Esophagus squamous epithelium (tissue), 5 donors: ENCODE results near the gene EFCAB6. TPM values are rescaled to one million over a fixed set of nuclear protein-coding genes. Genes with fewer than 3 reads are reported as not detected.

Experiments
- DNase-seq: peaks from one replicate; lab custom pipeline; 2025; lab: John Stamatoyannopoulos, UW
- H3K27ac ChIP-seq, 4 donors: fragments of 200-600 bp; sonication (generic); one replicate each; pipeline ENCODE4 v1.5.1; 2016 to 2019; ENCODE audit warnings: mild to moderate bottlenecking in 1 of 4
- H3K27me3 ChIP-seq, 4 donors: fragments of 200-600 bp; sonication (generic); 1 replicate in 3 of 4; 2 replicates in 1 of 4; pipeline versions ENCODE4 v1.5.1 to v1.6.0; 2017 to 2021; ENCODE audit warnings: antibody characterized with exemption in 1 of 4
- H3K36me3 ChIP-seq, 3 donors: fragments of 200-600 bp; sonication (generic); one replicate each; pipeline ENCODE4 v1.5.1; 2016 to 2019
- H3K4me1 ChIP-seq, 3 donors: fragments of 200-600 bp; sonication (generic); one replicate each; pipeline ENCODE4 v1.5.1; 2017 to 2019
- H3K4me3 ChIP-seq, 4 donors: fragments of 200-600 bp; sonication (generic); 1 replicate in 3 of 4; 2 replicates in 1 of 4; pipeline ENCODE4 v1.5.1; 2016 to 2019; ENCODE audit warnings: mild to moderate bottlenecking in 2 of 4, moderate library complexity in 1 of 4
- H3K9me3 ChIP-seq, 3 donors: fragments of 200-600 bp; sonication (generic); one replicate each; pipeline ENCODE4 v1.5.1; 2016 to 2019
- POLR2A ChIP-seq, 4 donors: fragments of 450-650 bp; IDR thresholded peaks; one replicate each; pipeline ENCODE4 v1.6.1; 2017; ENCODE audit warnings: antibody characterized with exemption in 4 of 4, mild to moderate bottlenecking in 4 of 4, moderate library complexity in 3 of 4
- WGBS, 2 donors: methylation state at CpG; one replicate each; pipeline ENCODE4 v1.1.5; 2018; 5-methylcytosine and 5-hydroxymethylcytosine counted together
- intact Hi-C: fragments of 100-400 bp; cut with DNase I; formaldehyde crosslinking; loops from one replicate; pipeline ENCODE4 v1.15.0; 2022
- total RNA-seq, 4 donors: library from RNA; depleted of rRNA; stranded (reverse); fragments of >200 nt; gene quantifications; one replicate each; pipeline ENCODE4 v1.1.0, GENCODE V29; 2016
- TF ChIP-seq, protein P1 (sequence below), 6 experiments: fragments of 450-650 bp in 4 of 6; fragments of 200-600 bp in 2 of 6; sonication (generic) in 2 of 6; IDR thresholded peaks; one replicate each; pipeline ENCODE4 v1.5.1; 2016 to 2019; ENCODE audit warnings: antibody characterized with exemption in 6 of 6, mild to moderate bottlenecking in 4 of 6, moderate library complexity in 4 of 6
- donor health status: DM: yes; HTN: yes; CAD: no.

EFCAB6 gene
- total RNA-seq, 4 donors from 2014 or later, result 0.22 to 1.5 (median 0.90) TPM

DNA sequence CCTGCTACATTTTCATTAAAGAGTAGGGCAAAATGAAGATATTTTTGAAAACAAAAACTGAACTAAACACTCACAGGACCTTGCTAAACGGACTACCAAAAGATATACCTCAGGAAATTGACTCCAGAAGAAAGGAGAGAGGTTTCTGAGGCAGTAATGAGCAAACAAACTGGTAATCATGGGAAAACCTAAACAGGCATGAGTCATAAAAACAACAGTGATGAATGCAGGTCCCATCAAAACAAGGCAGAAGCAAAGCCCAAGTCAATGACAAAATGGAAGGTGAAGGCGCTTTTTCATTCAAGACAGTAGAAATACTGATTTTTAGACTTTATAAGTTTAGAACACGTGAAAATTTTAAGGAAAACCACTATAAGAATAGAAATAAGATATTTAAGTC lies 104.5 kb downstream of the EFCAB6 start:
- no peak for DNase-seq
- intact Hi-C loops, result no loop called here
- H3K4me1 ChIP-seq, result no peaks in the 10 kb centered on the region
- no peak overlapping the region for H3K27ac ChIP-seq
- H3K36me3 ChIP-seq, result no peaks in the 10 kb centered on the region
- WGBS, 2 donors, result 58 to 72% methylated on average over 3 of the region's 3 CpGs
- H3K27me3 ChIP-seq, result no peaks in the 10 kb centered on the region
- TF ChIP-seq, protein P1, sequence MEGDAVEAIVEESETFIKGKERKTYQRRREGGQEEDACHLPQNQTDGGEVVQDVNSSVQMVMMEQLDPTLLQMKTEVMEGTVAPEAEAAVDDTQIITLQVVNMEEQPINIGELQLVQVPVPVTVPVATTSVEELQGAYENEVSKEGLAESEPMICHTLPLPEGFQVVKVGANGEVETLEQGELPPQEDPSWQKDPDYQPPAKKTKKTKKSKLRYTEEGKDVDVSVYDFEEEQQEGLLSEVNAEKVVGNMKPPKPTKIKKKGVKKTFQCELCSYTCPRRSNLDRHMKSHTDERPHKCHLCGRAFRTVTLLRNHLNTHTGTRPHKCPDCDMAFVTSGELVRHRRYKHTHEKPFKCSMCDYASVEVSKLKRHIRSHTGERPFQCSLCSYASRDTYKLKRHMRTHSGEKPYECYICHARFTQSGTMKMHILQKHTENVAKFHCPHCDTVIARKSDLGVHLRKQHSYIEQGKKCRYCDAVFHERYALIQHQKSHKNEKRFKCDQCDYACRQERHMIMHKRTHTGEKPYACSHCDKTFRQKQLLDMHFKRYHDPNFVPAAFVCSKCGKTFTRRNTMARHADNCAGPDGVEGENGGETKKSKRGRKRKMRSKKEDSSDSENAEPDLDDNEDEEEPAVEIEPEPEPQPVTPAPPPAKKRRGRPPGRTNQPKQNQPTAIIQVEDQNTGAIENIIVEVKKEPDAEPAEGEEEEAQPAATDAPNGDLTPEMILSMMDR (IDR thresholded peaks at IDR 0.05), result no peak
- no peak for TF ChIP-seq POLR2A (IDR thresholded peaks at IDR 0.05)
- no peak overlapping the region for H3K4me3 ChIP-seq
- H3K9me3 ChIP-seq, result peaks cover 0 to 8% (median 0%) of the 10 kb centered on the region in 3 donors

DNA sequence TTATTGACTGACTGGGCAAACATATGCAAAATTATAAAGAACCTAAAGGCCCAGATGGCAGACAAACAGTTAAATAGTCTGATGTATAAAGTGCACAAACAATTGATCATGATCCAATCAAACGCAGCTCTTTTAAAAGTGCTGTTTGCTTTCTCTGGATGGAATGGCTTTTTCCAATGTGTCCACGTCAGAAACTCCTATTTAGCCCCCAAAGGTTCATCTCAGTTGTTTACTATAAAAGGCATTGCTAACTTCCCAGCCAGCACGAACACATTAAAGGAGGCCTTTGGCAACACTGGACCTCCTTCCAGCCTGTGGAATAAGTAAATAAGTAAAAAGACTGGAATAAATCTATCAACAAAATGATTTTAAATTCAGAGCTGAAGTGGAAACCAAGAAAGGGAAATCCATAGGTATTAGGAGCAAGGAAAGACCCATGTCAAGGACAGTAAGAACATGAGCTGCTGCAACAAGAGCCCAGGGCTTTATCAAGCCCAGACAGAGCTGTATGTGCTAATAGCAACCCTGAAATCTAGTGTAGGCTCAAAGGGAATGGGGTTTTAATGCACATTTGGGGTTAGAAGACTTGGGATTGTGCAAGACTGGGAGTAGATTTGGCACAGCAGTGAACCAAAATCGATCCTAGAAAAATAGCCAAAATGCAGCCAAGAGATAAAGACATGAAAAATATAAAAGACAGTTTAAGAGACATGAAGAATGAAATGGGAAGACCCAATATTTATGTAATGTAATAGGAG lies 105.4 kb downstream of the EFCAB6 start:
- no peaks in the 10 kb centered on the region for H3K36me3 ChIP-seq
- 42 to 58% methylated on average over 4 of the region's 4 CpGs for WGBS, 2 donors
- H3K4me1 ChIP-seq, result no peaks in the 10 kb centered on the region
- TF ChIP-seq, protein P1 (IDR thresholded peaks at IDR 0.05), result no peak
- no peak for TF ChIP-seq POLR2A (IDR thresholded peaks at IDR 0.05)
- no peak overlapping the region for H3K27ac ChIP-seq
- intact Hi-C loops, result no loop called here
- DNase-seq, result no peak
- H3K4me3 ChIP-seq, result no peak overlapping the region
- peaks cover 0 to 8% (median 0%) of the 10 kb centered on the region in 3 donors for H3K9me3 ChIP-seq
- no peaks in the 10 kb centered on the region for H3K27me3 ChIP-seq

DNA sequence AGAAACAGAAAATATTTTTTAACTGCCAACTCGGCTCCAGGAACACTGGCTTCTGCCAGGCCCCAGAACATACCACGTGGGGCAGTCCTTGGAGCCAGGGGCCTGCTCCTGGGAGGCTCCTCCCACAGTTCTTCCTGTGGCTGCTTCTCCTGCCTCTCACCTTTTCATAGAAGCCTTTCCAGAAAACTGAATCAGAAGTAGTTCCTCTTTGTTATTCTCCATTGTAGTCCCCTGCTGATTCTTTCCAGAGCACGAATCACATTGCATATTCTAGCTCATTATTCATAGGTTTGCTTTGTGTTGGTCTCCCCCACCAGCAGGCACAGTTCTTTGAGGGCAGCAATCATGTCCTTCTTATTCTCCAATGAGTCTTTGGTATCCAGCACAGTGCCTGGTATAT lies 106.0 kb downstream of the EFCAB6 start:
- Histone ChIP-seq H3K4me1 (no peaks in the 10 kb centered on the region), H3K36me3 (no peaks in the 10 kb centered on the region), H3K27ac (no peak overlapping the region), H3K9me3 (peaks cover 0 to 8% (median 0%) of the 10 kb centered on the region in 3 donors), H3K4me3 (no peak overlapping the region), H3K27me3 (no peaks in the 10 kb centered on the region)
- WGBS, 2 donors, result 49 to 69% methylated on average over 3 of the region's 3 CpGs
- intact Hi-C loops, result no loop called here
- TF ChIP-seq, protein P1 (IDR thresholded peaks at IDR 0.05), result no peak
- TF ChIP-seq POLR2A (IDR thresholded peaks at IDR 0.05), result no peak
- no peak for DNase-seq

DNA sequence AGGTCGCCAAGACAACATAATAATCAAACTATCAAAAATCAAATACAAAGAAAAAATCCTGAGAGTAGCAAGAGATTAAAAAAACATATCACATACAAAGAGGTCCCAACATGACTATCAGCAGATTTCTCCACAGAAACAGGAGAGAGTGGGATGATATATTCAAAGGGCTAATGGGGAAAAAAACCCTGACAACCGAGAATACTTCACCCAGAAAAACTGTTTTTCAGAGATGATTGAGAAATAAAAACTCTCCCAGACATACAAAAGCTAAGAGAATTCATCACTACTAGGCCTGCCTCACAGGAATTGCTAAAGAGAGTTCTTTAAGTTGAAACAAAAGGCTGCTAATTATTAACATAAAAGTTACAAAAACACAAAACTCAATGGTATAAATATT lies 108.1 kb downstream of the EFCAB6 start:
- Histone ChIP-seq H3K4me1 (no peaks in the 10 kb centered on the region), H3K27me3 (no peaks in the 10 kb centered on the region), H3K4me3 (no peak overlapping the region), H3K27ac (no peak overlapping the region), H3K9me3 (peaks cover 0 to 8% (median 0%) of the 10 kb centered on the region in 3 donors), H3K36me3 (no peaks in the 10 kb centered on the region)
- no peak for DNase-seq
- intact Hi-C loops, result no loop called here
- TF ChIP-seq, protein P1 (IDR thresholded peaks at IDR 0.05), result no peak
- TF ChIP-seq POLR2A (IDR thresholded peaks at IDR 0.05), result no peak
- WGBS, 2 donors, result 59 to 71% methylated on average over 2 of the region's 2 CpGs

DNA sequence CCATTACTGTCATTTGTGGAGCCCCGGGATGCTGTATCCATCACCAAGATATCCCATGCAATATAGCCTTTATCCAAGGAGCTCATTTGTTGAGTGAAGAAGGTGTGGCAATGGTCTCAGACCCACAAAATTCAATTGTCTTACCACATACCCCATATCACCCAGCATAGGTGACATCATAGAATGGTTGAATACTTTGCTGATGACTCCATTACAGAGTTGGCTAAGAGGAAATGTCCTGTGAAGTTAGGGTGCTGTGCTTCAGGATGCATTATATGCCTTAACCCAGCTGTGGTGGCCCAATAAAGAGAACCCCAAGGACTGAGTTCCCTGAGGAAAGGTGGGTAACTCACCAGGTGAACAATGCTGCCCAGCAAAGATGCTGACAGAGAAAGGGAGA lies 113.7 kb downstream of the EFCAB6 start:
- 82 to 89% methylated on average over 1 of the region's 1 CpG for WGBS, 2 donors
- Histone ChIP-seq H3K27me3 (no peaks in the 10 kb centered on the region), H3K27ac (no peak overlapping the region), H3K4me3 (no peak overlapping the region), H3K4me1 (no peaks in the 10 kb centered on the region), H3K9me3 (peaks cover 0 to 3% (median 0%) of the 10 kb centered on the region in 3 donors), H3K36me3 (no peaks in the 10 kb centered on the region)
- no peak for TF ChIP-seq POLR2A (IDR thresholded peaks at IDR 0.05)
- TF ChIP-seq, protein P1 (IDR thresholded peaks at IDR 0.05), result no peak
- intact Hi-C loops, result no loop called here
- DNase-seq, result no peak
